ENCODE results near the gene MLH1.

The MLH1 gene

GRCh38 chr3:36981006-36981405, 12.3 kb upstream of the MLH1 start:
- no peak for DNase-seq

- no peak for DNase-seq
These were observed 5.0 kb upstream of the MLH1 start for GRCh38 chr3:36988356-36988755.

GRCh38 chr3:36989005-36989404, 4.3 kb upstream of the MLH1 start:
- no peak for DNase-seq

DNA sequence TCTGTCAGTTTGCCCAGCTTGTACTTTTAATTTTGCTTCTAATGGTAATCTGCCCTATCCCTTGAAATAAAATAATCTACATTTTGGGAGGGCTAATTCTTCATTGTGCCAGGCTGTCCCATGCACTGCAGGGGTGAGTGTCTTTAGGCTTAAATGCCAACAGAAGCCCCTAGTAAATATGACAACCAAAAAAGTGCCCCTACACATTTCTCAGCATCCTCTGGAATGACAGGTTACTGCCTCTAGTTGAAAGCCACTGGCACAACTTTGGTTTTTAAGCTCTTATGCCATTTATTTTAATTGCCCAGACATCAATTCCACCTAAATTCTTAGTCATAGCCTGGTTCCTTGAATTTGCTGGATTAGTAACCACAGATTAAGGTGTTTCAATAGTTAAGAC, 3.8 kb upstream of the MLH1 start:
- DNase-seq = no peak

GRCh38 chr3:36991147-36991546, 2.2 kb upstream of the MLH1 start:
- DNase-seq = no peak

DNA sequence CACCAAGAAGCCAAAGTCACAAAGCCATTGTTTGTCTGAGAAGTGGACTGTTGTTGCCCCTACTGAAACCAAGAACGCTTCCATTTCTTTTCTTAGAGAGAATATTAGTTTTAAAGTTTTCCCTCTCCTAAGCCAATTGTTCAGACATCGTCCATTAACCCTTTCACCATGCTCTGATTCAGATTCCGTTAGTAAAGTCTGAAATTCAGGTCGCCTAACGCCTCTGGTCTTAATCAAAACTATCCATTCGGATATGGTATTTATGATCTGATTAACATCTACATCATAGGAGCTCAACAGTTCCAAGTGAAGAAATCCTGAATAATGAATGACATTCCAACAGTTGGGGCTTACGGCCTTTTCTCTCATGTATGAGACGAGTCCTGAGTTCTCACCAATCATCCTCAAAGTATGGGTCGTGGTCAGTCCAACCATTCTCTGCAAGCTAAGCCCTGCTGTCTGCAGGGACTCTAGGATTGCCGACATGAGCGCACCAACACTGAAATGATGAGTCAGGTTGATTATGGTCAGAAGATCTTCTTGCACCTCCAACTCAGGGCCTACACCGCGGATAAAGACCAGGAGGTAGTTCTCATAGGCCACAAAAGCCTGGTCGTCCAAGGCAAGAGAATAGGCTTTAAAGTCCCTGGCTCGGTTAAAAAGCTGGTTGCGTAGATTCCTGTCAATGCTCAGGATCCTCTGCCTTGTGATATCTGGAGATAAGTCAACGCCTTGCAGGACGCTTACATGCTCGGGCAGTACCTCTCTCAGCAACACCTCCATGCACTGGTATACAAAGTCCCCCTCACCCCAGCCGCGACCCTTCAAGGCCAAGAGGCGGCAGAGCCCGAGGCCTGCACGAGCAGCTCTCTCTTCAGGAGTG, 1.2 kb upstream of the MLH1 start:
- DNase-seq = no peak

DNA sequence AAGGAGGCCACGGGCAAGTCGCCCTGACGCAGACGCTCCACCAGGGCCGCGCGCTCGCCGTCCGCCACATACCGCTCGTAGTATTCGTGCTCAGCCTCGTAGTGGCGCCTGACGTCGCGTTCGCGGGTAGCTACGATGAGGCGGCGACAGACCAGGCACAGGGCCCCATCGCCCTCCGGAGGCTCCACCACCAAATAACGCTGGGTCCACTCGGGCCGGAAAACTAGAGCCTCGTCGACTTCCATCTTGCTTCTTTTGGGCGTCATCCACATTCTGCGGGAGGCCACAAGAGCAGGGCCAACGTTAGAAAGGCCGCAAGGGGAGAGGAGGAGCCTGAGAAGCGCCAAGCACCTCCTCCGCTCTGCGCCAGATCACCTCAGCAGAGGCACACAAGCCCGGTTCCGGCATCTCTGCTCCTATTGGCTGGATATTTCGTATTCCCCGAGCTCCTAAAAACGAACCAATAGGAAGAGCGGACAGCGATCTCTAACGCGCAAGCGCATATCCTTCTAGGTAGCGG, 452 bp upstream of the MLH1 start, which contains the start of gene EPM2AIP1:
Gene EPM2AIP1, minus strand, starts transcription at position 326 of the 520 bp plus-strand sequence. Its CDS starts 54 bp downstream, at position 272.
- DNase-seq = no peak

- no peak for DNase-seq
These were observed 21.3 kb downstream of the MLH1 start for GRCh38 chr3:37014620-37015019.

DNA sequence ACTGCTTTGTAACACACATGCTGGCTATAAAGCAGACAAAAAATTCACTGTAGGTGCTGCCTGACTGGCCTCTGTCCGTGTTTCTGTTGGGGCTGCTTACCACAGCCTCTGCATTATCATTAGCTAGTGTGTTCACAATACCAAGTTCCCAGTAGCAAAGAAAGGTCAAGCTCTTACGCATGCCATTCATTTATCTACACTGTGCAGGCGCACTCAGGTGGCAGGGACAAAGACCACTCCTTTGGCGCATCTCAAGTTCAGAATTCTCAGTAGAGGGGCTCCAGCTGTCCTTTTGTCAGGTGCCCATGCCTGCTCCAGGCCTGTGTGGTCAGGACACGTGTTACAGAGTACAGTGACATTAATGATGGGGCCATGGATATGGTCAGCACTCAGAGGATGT, 22.3 kb downstream of the MLH1 start:
- no peak for DNase-seq

DNA sequence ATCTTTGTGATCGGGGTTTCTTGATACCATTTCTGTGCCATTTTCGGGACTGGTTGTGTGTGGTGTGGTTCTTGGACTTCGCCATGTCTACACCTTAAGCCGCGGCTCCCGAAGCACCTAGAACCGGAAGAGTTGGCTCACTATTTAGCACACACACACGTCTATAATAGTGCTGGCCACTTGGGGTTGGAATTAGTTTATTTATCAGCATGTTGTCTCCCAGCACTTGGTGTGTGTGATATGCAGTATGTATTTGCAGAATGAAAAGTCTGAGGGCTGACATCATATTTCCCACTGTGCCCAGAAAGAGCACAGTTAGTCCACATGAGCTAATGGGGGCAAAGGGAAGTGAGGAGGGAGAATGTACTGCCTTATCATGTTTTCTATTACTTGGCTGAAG, 23.6 kb downstream of the MLH1 start:
- no peak for DNase-seq

DNA sequence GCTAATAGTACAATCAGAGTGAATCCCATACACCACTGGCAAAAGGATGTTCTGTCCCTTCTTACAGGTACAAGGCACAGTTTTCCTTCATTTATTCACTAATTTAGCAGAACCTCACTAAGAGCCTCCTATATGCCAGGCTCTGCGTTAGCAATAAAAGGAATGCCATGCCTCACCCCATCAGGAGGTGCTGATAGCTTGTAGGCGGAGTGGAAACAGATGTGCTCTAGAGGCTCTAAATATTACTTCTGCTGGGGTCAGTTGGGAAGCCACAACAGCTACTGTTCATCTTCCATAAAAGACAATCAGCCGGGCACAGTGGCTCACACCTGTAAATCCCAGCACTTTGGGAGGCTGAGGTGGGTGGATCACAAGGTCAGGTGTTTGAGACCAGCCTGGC, 24.4 kb downstream of the MLH1 start:
- DNase-seq = no peak

DNA sequence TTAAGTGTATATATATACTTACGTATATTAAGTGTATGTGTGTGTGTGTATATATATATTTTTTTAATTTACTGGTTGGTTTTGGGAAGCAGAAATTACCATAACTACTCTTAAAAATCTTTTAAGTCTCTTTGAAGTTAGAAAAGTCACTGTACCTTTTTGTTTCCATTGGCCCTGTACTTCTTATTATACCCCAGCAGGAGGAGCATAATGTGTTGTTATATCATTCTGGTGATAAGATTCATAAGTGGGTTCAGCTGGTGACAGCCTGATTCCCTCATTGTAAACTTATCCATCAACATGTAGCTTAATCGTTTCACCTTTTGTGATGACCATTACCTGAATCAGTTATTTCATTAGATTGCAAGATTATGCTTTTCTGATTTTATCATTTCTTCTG, 30.8 kb downstream of the MLH1 start:
- no peak for DNase-seq

DNA sequence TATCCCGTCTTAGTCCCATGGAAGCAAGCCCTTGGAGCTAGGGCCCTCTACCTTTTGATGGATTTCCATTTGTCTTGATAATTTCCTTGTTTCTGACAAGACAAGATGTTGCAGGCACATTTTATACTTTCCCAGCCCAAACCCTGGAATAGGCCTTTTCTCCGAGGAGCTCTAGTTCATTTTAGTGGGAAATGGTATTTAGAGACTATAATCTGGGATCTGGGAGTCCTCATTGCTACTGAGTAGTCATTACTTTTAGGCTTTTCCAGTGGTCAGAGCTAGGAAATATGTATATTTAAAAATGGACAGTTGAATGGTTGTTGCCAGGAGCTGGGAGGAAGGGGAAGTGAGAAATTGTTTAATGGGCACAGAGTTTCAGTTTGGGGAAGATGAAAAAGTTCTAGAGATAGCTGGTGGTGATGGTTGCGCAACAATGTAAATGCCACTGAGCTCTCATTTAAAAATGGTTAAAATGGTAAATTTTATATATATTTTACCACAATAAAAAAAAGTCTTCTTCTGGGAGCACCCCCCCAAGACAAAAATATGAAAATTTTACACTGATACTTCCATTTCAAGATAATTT, 31.6 kb downstream of the MLH1 start:
- no peak for DNase-seq

- DNase-seq = no peak
These were observed 32.4 kb downstream of the MLH1 start for GRCh38 chr3:37025561-37026335.

- no peak for DNase-seq
These were observed 33.5 kb downstream of the MLH1 start for GRCh38 chr3:37026851-37027250.

DNA sequence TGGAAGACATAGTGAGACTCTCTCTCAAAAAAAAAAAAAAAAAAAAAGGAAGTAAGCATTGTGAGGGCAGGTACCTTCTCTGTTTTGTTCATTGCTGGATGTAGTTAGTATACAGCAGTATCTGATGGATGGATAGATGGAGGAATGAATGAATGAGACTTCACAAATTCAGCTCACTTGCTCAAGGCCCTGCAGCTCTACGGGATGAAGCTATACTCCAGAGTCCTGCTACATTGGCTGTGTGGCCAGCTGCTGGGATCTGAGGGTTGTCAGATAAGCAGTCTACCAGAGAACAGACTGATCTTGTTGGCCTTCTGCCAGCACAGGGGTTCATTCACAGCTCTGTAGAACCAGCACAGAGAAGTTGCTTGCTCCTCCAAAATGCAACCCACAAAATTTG, 35.0 kb downstream of the MLH1 start:
- DNase-seq = no peak

DNA sequence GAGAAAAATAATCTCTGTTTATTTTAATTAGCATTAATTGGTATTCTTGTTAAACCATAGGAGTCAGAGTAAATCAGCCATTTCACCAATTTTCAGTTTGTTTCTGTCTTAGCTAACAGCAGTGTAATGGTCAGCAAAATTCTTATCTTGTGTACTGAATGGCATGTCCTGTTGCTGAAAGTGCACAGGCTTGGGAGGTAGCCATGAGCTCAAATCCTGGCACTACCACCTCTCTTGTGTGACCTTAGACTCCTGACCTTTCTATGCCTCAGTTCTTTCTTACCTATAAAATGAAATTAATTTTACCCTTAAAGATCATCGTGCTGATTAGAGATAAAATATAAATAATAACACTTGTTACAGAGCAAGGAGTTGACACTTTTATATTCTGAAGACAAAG, 35.8 kb downstream of the MLH1 start:
- no peak for DNase-seq

DNA sequence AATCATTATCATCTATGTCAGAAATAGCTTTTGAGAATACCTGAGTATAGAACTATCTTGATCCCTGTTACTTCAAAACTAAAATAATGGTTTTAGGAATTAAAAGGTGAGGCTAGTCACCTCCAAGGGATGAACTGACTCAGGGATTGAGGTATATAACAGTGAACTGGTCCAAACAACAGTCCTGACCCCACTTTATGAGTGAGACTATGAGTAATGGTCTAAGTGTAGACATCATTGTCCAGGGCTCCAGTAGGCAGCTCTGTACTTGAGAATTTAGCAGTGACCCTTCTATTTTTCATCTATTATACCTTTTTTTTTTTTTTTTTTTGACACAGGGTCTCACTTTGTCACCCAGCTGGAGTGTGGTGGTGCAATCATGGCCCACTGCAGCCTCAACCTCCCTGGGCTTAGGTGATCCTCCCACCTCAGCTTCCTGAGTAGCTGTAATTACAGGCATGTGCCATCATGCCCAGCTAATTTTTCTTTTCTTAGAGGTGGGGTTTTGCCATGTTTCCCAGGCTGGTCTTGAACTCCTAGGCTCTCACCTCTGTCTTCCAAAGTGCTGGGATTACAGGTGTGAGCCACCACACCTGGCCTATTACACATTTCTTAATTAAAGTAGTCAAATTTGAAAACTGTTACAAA, 36.3 kb downstream of the MLH1 start:
- DNase-seq = no peak

DNA sequence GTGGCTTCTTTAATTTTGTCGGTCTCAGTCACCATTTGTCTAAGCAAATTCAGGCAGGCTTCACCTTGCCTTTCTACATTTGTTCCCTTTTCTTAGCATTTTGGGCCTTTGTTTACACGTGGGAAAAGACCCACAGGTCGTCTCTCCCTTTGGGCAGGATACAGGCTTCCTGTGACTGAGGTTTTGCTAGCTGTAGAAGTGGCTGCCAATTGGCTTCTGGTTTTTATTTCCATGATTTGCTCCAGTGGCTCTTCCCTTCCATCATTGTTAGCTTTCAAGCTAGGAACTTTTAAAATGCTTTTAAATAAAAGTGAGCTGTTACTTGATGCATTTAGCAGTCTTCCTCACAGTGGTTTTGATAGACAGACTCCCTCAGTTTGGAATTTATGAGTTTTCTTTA, 37.3 kb downstream of the MLH1 start:
- no peak for DNase-seq

DNA sequence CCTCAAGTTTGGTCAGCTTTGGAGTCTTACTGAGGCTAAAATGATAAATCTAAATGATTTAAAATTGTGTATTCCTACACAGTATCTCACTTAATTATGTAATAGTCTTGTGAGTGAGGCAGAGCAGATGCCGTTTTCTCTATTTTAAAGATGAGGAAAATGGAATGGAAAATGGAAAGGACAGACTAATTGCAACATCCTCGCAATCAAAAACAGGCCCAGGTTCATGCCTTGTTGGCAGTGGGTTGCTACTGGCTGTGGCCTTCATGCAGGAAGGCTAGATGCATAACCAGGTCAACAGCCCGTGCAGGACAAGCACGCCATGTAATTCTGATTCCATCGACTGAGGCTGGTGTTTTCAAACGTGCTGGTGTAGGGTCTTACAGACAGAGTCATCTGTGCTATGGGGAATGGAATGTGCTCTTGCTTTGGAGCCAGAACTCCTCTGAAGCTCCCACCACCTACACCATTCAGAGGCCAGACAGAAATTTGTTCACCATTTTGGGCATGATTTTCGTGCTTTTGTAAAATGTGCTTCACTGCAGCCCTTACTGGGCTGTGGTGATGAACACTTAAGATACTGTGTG, 37.9 kb downstream of the MLH1 start:
- no peak for DNase-seq

- no peak for DNase-seq
These were observed 39.6 kb downstream of the MLH1 start for GRCh38 chr3:37032961-37033360.

- no peak for DNase-seq
These were observed 44.0 kb downstream of the MLH1 start for GRCh38 chr3:37037352-37037751.
